Midbrain (tissue), 1 donor: ENCODE data around the gene CT45A9.
"Not testable (repeated sequence)": the region's sequence is repeated elsewhere in the genome, so short reads cannot be mapped to it uniquely, and the experiment has no call there.

Experiments
- DNase-seq: peaks from one replicate; lab custom pipeline; 2025; lab: John Stamatoyannopoulos, UW

Gene CT45A9, protein sequence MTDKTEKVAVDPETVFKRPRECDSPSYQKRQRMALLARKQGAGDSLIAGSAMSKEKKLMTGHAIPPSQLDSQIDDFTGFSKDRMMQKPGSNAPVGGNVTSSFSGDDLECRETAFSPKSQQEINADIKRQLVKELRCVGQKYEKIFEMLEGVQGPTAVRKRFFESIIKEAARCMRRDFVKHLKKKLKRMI

DNA sequence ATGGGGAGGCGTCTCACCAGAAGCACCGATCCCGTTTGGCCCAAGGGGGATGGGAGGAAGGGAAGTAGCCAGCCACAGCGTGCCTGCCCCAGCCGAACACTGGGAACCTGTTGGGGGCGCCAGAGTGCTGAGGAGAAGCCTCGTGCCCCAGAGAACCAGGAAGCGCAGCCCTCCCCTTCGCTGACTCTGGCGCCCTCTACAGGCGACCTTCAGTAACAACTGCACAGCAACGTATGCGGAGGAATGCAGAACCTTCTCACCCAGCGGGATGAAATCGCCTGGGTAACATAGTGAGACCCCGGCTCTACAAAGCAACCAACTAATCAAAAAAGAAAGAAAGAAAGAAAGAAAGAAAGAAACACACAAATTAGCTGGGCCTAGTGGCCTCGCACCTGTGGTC lies at the start of gene CT45A9:
Gene CT45A9 (minus strand): TSS at position 101 of the 400 bp plus-strand sequence. CDS start 3,751 bp downstream, outside the sequence.
- not testable (repeated sequence) for DNase-seq

GRCh38 chrX:135920516-135920915 lies 48.9 kb upstream of the CT45A9 start:
- not testable (repeated sequence) for DNase-seq

GRCh38 chrX:135914404-135914803 lies 42.8 kb upstream of the CT45A9 start:
- no peak for DNase-seq

- no peak for DNase-seq
These were observed 38.6 kb upstream of the CT45A9 start for GRCh38 chrX:135910251-135910650.

DNA sequence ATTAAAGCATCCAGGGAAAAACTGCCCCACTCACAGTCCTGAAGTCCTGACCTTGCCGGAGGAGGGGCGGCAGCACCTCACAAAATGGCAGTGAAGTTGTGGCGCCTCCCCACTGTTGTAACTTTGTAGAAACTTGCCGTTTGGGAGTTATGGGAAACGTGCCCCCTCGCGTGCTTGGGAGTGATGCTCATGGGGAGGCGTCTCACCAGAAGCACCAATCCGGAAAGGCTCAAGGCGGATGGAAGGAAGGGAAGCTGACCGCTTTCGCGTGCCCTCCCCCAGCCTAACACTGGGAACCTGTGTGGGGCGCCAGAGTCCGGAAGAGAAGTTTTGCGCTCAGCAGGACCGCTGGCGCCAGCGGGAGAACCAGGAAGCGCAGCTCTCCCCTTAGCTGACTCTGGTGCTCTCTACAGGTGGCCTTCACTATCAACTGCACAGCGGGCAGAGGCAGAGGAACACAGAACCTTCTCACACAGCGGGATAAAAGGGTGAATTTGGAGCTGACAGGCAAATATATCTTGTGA lies 21.7 kb upstream of the CT45A9 start, which contains the start of the genes CT45A10 and SAGE1:
Gene CT45A10 (minus strand): TSS at position 151 of the 524 bp plus-strand sequence. CDS start 8,100 bp downstream, outside the sequence.
Gene SAGE1 (plus strand): TSS at position 423 of the 524 bp plus-strand sequence. CDS start 2,527 bp downstream, outside the sequence.
- no peak for DNase-seq

DNA sequence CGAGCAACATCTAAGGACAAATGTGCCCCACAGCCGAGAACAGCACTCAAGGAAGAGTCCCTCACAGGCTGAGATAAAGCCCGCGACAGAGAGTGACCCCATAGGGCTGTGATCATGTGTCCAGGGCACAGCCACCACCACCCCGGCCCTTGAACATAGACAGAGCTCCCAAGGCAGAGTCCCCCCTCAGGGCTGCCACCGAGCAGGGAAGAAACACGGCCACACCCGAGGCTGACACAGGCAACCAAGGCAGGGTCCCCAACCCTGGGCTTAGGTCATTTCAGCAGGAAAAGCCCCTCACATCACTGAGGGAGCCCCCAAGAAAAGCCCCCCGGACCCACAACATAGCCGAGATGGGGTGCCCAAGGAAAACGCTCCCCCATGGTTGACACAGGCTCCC lies 21.2 kb upstream of the CT45A9 start:
- no peak for DNase-seq

DNA sequence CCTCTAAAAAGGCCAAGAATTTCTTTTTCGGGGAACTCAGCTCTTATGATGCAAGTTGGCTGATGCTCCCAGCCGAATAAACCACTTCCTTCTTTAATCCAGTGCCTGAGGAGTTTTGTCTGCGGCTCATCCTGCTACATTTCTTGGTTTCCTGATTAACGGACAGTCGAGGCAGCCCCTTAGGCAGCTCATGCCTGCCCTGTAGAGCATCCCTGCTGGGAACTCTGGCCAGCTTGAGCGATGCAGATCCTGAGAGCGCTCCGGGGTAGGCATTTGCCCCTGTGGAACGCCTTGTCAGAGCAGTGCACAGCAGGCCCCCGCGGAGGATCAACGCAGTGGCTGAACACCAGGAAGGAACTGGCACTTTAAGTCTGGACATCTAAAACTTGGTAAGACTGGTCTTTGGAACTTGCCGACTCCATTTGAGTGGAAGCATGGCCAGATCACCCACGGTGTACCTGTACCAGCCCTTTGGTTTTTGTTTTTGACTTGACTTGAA lies 18.5 kb upstream of the CT45A9 start:
- DNase-seq: no peak

- DNase-seq: not testable (repeated sequence)
These were observed 17.4 kb upstream of the CT45A9 start for GRCh38 chrX:135888976-135889375.

DNA sequence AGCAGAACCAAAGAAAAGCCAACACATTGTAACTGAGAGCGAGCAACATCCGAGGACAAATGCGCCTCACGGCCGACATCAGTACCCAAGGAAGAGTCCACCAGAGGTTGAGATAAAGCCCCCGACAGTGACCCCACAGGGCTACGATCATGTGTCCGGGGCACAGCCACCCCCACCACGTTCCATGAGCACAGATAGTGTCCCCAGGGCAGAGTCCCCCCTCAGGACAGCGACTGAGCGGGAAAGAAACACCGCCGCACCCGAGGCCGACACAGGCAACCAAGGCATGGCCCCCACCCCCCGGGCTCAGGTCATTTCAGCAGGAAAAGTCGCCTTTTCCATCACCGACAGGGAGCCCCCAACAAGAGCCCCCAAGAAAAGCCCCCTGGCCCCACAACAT lies 16.6 kb upstream of the CT45A9 start:
- not testable (repeated sequence) for DNase-seq

DNA sequence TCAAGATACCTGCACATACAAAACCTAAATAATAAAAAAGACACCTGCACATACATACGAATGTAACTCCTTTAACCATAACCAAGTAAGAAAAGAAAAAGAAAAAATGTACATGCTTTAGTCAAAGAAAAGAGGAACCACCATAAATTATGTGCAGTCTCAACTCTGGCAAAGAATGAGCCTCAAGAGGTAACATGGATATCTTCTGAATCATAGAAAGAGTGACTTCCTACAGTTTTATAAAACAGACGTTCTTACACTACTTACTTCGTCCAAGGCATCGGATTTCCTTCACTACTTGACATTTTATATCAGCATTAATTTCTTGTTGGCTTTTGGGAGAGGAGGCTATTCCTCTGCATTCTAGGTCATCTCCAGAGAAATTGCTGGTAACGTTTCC lies 11.1 kb upstream of the CT45A9 start:
- DNase-seq: not testable (repeated sequence)

DNA sequence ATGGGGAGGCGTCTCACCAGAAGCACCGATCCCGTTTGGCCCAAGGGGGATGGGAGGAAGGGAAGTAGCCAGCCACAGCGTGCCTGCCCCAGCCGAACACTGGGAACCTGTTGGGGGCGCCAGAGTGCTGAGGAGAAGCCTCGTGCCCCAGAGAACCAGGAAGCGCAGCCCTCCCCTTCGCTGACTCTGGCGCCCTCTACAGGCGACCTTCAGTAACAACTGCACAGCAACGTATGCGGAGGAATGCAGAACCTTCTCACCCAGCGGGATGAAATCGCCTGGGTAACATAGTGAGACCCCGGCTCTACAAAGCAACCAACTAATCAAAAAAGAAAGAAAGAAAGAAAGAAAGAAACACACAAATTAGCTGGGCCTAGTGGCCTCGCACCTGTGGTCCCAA lies 17.2 kb downstream of the CT45A9 start, which contains the start of gene CT45A8:
Gene CT45A8 (minus strand): TSS at position 101 of the 400 bp plus-strand sequence. CDS start 3,755 bp downstream, outside the sequence.
- DNase-seq: not testable (repeated sequence)

DNA sequence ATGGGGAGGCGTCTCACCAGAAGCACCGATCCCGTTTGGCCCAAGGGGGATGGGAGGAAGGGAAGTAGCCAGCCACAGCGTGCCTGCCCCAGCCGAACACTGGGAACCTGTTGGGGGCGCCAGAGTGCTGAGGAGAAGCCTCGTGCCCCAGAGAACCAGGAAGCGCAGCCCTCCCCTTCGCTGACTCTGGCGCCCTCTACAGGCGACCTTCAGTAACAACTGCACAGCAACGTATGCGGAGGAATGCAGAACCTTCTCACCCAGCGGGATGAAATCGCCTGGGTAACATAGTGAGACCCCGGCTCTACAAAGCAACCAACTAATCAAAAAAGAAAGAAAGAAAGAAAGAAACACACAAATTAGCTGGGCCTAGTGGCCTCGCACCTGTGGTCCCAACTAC lies 34.4 kb downstream of the CT45A9 start, which contains the start of gene CT45A7:
Gene CT45A7 (minus strand): TSS at position 101 of the 400 bp plus-strand sequence. CDS start 3,747 bp downstream, outside the sequence.
- not testable (repeated sequence) for DNase-seq

DNA sequence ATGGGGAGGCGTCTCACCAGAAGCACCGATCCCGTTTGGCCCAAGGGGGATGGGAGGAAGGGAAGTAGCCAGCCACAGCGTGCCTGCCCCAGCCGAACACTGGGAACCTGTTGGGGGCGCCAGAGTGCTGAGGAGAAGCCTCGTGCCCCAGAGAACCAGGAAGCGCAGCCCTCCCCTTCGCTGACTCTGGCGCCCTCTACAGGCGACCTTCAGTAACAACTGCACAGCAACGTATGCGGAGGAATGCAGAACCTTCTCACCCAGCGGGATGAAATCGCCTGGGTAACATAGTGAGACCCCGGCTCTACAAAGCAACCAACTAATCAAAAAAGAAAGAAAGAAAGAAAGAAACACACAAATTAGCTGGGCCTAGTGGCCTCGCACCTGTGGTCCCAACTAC lies 51.7 kb downstream of the CT45A9 start, which contains the start of gene CT45A2:
Gene CT45A2 (minus strand): TSS at position 101 of the 400 bp plus-strand sequence. CDS start 3,747 bp downstream, outside the sequence.
- DNase-seq: not testable (repeated sequence)
